CD4-positive, alpha-beta memory T cell (primary cell): ENCODE data around the gene EXOC6B. TPM values are rescaled to one million over a fixed set of nuclear protein-coding genes. Genes with fewer than 3 reads are reported as not detected.

Experiments
- CTCF ChIA-PET: fragments of 350-600 bp; sonication (Branson Sonifier 250); formaldehyde crosslinking; loops from one replicate; lab custom pipeline; 2021; ENCODE audit warnings: inconsistent platforms; ENCODE audit not compliant: partially characterized antibody; lab: Charles Lee
- POLR2A ChIA-PET: fragments of 350-600 bp; sonication (Branson Sonifier 250); formaldehyde crosslinking; loops from one replicate; lab custom pipeline; 2021; ENCODE audit not compliant: partially characterized antibody; lab: Charles Lee
- DNase-seq, 5 donors: peaks; one replicate each; pipeline versions ENCODE4 v3.0.0 to v3.0.0-alpha.2; 2020 to 2022; ENCODE audit warnings: mixed read lengths in 1 of 5
- H3K27ac ChIP-seq: one replicate; pipeline ENCODE4 v1.7.0; 2013; ENCODE audit warnings: low read depth, low read length
- H3K27me3 ChIP-seq: 2 replicates; pipeline ENCODE4 v1.7.0; 2013; ENCODE audit warnings: mild to moderate bottlenecking, low read length, moderate library complexity; ENCODE audit not compliant: insufficient read depth
- H3K36me3 ChIP-seq: 2 replicates; pipeline ENCODE4 v1.7.0; 2013; ENCODE audit warnings: mild to moderate bottlenecking, low read length, moderate library complexity; ENCODE audit not compliant: insufficient read depth
- H3K4me1 ChIP-seq: 2 replicates; pipeline ENCODE4 v1.7.0; 2013; ENCODE audit warnings: mild to moderate bottlenecking, low read length, moderate library complexity; ENCODE audit not compliant: insufficient read depth
- H3K4me3 ChIP-seq, 2 donors: one replicate each; pipeline ENCODE4 v1.7.0; 2013; ENCODE audit warnings: low read length in 2 of 2, mild to moderate bottlenecking in 1 of 2
- H3K9me3 ChIP-seq, 2 donors: one replicate each; pipeline ENCODE4 v1.7.0; 2013; ENCODE audit warnings: low read length in 2 of 2, control low read depth in 1 of 2; ENCODE audit not compliant: control insufficient read depth in 1 of 2
- H3K27ac Mint-ChIP-seq, 7 donors: one replicate each; pipeline ENCODE4 v1.8.0; 2020 to 2021; ENCODE audit warnings: mixed read lengths in 7 of 7, mild to moderate bottlenecking in 6 of 7, inconsistent platforms in 3 of 7, moderate library complexity in 3 of 7
- H3K27me3 Mint-ChIP-seq, 2 donors: one replicate each; pipeline ENCODE4 v1.8.0; 2020 to 2021; ENCODE audit warnings: mixed read lengths in 2 of 2
- H3K36me3 Mint-ChIP-seq, 2 donors: one replicate each; pipeline ENCODE4 v1.8.0; 2020 to 2021; ENCODE audit warnings: mixed read lengths in 2 of 2, inconsistent platforms in 1 of 2, mild to moderate bottlenecking in 1 of 2
- H3K4me1 Mint-ChIP-seq, 4 donors: one replicate each; pipeline ENCODE4 v1.8.0; 2020 to 2021; ENCODE audit warnings: mixed read lengths in 4 of 4, mild to moderate bottlenecking in 1 of 4
- H3K4me3 Mint-ChIP-seq, 8 donors: one replicate each; pipeline ENCODE4 v1.8.0; 2020 to 2021; ENCODE audit warnings: mixed read lengths in 8 of 8, mild to moderate bottlenecking in 7 of 8, moderate library complexity in 6 of 8, inconsistent platforms in 3 of 8
- H3K9me3 Mint-ChIP-seq, 8 donors: one replicate each; pipeline ENCODE4 v1.8.0; 2020 to 2021; ENCODE audit warnings: mixed read lengths in 8 of 8, mild to moderate bottlenecking in 5 of 8, inconsistent platforms in 3 of 8, moderate library complexity in 1 of 8
- intact Hi-C: fragments of 100-400 bp; cut with micrococcal nuclease; formaldehyde crosslinking; loops from one replicate; pipeline ENCODE4 v1.15.1; 2023
- polyA plus RNA-seq, 2 donors: library from polyadenylated mRNA; unstranded; fragments of 300-500 nt; fragmentation: Illumina TruSeq; gene quantifications; one replicate each; pipeline ENCODE4 v1.2.3, GENCODE V29; 2021
- total RNA-seq, 2 experiments: library from RNA; stranded (reverse); gene quantifications; one replicate each; pipeline ENCODE4 v1.2.3, GENCODE V29; 2021

The EXOC6B gene
- total and polyA plus RNA-seq, 4 experiments from 2014 or later = 1.3 to 19.8 (median 10.7) TPM

- Mint-ChIP-seq H3K27ac (peak overlapping the region in 1 of 7 donors; percentile 7), H3K27me3 (no peaks in the 10 kb centered on the region), H3K9me3 (peaks cover 0 to 22% (median 14%) of the 10 kb centered on the region in 8 donors), H3K4me1 (peaks cover 5 to 24% (median 10%) of the 10 kb centered on the region in 4 donors), H3K36me3 (peaks cover 18 to 29% of the 10 kb centered on the region in 2 donors), H3K4me3 (no peak overlapping the region)
- no peaks in the 10 kb centered on the region for H3K9me3 ChIP-seq
- POLR2A ChIA-PET = no interaction called here
- H3K27ac ChIP-seq = no peak overlapping the region
- no peak overlapping the region for H3K4me3 ChIP-seq
- intact Hi-C loops = no loop called here
- peaks cover 3% of the 10 kb centered on the region for H3K4me1 ChIP-seq
- no peaks in the 10 kb centered on the region for H3K27me3 ChIP-seq
- no peaks in the 10 kb centered on the region for H3K36me3 ChIP-seq
- no peak for DNase-seq
- CTCF ChIA-PET = no interaction called here
Measured at GRCh38 chr2:72809095-72809494, 16.7 kb downstream of the EXOC6B start.

DNA sequence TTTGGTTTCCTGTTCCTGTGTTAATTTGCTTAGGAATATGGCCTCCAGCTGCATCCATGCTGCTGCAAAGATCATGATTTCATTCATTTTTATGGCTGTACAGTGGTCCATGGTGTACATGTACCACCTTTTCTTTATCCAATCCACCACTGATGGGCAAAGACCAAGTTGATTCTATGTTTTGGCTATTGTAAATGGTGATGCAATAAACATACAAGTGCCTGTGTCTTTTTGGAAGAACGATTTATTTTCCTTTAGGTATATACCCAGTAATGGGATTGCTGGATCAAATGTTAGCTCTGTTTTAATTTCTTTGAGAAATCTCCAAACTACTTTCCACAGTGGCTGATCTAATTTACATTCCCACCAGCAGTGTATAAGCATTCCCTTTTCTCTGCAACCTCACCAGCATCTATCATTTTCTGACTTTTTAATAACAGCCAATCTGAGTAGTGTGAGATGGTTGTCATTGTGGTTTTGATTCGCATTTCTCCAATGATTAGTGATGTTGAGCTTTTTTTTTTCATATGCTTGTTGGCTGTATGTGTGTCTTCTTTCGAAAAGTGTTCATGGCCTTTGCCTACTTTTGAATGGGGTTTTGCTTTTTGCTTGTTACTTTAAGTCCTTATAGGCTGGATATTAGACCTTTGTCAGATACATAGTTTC is 19.4 kb downstream of the EXOC6B start:
- DNase-seq = no peak
- Histone ChIP-seq H3K36me3 (no peaks in the 10 kb centered on the region), H3K27me3 (no peaks in the 10 kb centered on the region), H3K27ac (no peak overlapping the region), H3K4me1 (no peaks in the 10 kb centered on the region), H3K9me3 (no peaks in the 10 kb centered on the region), H3K4me3 (no peak overlapping the region)
- Mint-ChIP-seq H3K27ac (no peak overlapping the region), H3K27me3 (no peaks in the 10 kb centered on the region), H3K36me3 (peaks cover 18 to 29% of the 10 kb centered on the region in 2 donors), H3K9me3 (peaks cover 0 to 22% (median 14%) of the 10 kb centered on the region in 8 donors), H3K4me1 (peaks cover 0 to 18% (median under 1%) of the 10 kb centered on the region in 4 donors), H3K4me3 (no peak overlapping the region)
- ChIA-PET CTCF (no interaction called here), POLR2A (no interaction called here)
- intact Hi-C loops = no loop called here

- no peaks in the 10 kb centered on the region for H3K27me3 Mint-ChIP-seq
- no peak overlapping the region for H3K27ac Mint-ChIP-seq
- intact Hi-C loops = no loop called here
- Histone ChIP-seq H3K27me3 (no peaks in the 10 kb centered on the region), H3K4me1 (no peaks in the 10 kb centered on the region), H3K9me3 (no peaks in the 10 kb centered on the region), H3K36me3 (no peaks in the 10 kb centered on the region), H3K4me3 (no peak overlapping the region), H3K27ac (no peak overlapping the region)
- CTCF ChIA-PET = interaction anchor here (1.1 kb wide), 1 partner anchor 10 kb away, joined by 3 read pairs; no protein-coding TSS in a partner anchor
- POLR2A ChIA-PET = interaction anchor here (0.9 kb wide), 1 partner anchor 10 kb away, joined by 5 read pairs; no protein-coding TSS in a partner anchor
- DNase-seq = no peak
- peaks cover 0 to 8% (median 4%) of the 10 kb centered on the region in 8 donors for H3K9me3 Mint-ChIP-seq
- H3K36me3 Mint-ChIP-seq = peaks cover 6 to 11% of the 10 kb centered on the region in 2 donors
- H3K4me1 Mint-ChIP-seq = peaks cover 0 to 6% (median 0%) of the 10 kb centered on the region in 4 donors
- H3K4me3 Mint-ChIP-seq = no peak overlapping the region
Measured at GRCh38 chr2:72803626-72804320, 22.1 kb downstream of the EXOC6B start.

- ChIA-PET POLR2A (interaction anchor here (0.9 kb wide), 1 partner anchor 9 kb away, joined by 5 read pairs; no protein-coding TSS in a partner anchor), CTCF (interaction anchor here (1.1 kb wide), 1 partner anchor 9 kb away, joined by 3 read pairs; no protein-coding TSS in a partner anchor)
- no peaks in the 10 kb centered on the region for H3K9me3 ChIP-seq
- no peaks in the 10 kb centered on the region for H3K27me3 ChIP-seq
- intact Hi-C loops = no loop called here
- H3K4me1 ChIP-seq = no peaks in the 10 kb centered on the region
- Mint-ChIP-seq H3K36me3 (peaks cover 5 to 7% of the 10 kb centered on the region in 2 donors), H3K4me3 (no peak overlapping the region), H3K4me1 (peaks cover 0 to 6% (median 0%) of the 10 kb centered on the region in 4 donors), H3K27me3 (no peaks in the 10 kb centered on the region), H3K9me3 (peaks cover 0 to 5% (median 2%) of the 10 kb centered on the region in 8 donors), H3K27ac (no peak overlapping the region)
- H3K27ac ChIP-seq = no peak overlapping the region
- no peak for DNase-seq
- no peaks in the 10 kb centered on the region for H3K36me3 ChIP-seq
- H3K4me3 ChIP-seq = no peak overlapping the region
Measured at GRCh38 chr2:72803151-72803550, 22.7 kb downstream of the EXOC6B start.

DNA sequence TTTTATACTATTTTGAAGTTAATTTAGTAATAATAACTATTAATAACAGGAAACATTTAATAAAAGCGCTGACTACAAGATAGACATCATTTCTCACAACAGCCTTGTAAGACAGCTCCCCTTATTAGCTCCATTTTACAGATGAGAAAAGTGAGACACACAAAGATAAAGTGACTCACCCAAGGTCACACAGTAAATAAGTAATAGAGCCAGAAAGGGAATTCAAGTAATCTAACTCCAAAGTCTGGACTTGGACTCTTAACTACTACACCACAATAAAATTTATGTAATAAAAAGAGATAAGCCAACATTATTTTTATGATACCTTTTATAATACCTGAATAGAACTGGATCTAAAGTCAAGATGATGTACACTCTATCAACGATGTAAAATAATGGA is 25.3 kb downstream of the EXOC6B start:
- no peaks in the 10 kb centered on the region for H3K36me3 ChIP-seq
- H3K27me3 ChIP-seq = no peaks in the 10 kb centered on the region
- no peak overlapping the region for H3K4me3 Mint-ChIP-seq
- H3K9me3 ChIP-seq = no peaks in the 10 kb centered on the region
- CTCF ChIA-PET = no interaction called here
- no peaks in the 10 kb centered on the region for H3K27me3 Mint-ChIP-seq
- intact Hi-C loops = no loop called here
- H3K9me3 Mint-ChIP-seq = no peaks in the 10 kb centered on the region
- no peak overlapping the region for H3K4me3 ChIP-seq
- no peak overlapping the region for H3K27ac ChIP-seq
- peaks cover 0 to 7% (median 3%) of the 10 kb centered on the region in 4 donors for H3K4me1 Mint-ChIP-seq
- H3K4me1 ChIP-seq = no peaks in the 10 kb centered on the region
- POLR2A ChIA-PET = no interaction called here
- no peak for DNase-seq
- H3K36me3 Mint-ChIP-seq = peaks cover 0 to 4% of the 10 kb centered on the region in 2 donors
- no peak overlapping the region for H3K27ac Mint-ChIP-seq

DNA sequence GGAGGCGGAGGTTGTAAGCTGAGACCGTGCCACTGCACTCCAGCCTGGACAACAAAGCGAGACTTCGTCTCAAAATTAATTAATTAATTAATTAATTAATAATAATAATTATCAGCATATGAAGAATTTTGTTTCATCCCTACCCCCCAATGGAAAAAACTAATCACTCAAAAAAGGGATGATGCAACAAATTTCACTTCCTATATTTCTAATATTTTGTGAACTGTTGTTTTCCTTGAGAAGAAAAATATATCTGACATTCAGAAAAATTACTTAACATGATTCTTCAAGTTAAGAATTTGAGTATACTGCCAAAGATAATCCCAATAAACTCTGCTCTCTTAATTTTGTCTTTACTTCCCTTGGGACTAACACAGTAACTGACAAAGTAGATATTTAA is 28.1 kb downstream of the EXOC6B start:
- Histone ChIP-seq H3K27me3 (no peaks in the 10 kb centered on the region), H3K9me3 (no peaks in the 10 kb centered on the region), H3K4me3 (no peak overlapping the region), H3K36me3 (no peaks in the 10 kb centered on the region), H3K4me1 (peaks cover 9% of the 10 kb centered on the region), H3K27ac (no peak overlapping the region)
- H3K27ac Mint-ChIP-seq = no peak overlapping the region
- H3K4me1 Mint-ChIP-seq = peaks cover 10 to 25% (median 16%) of the 10 kb centered on the region in 4 donors
- intact Hi-C loops = no loop called here
- H3K36me3 Mint-ChIP-seq = peaks cover 0 to 9% of the 10 kb centered on the region in 2 donors
- no peaks in the 10 kb centered on the region for H3K27me3 Mint-ChIP-seq
- CTCF ChIA-PET = no interaction called here
- no peak for DNase-seq
- no peaks in the 10 kb centered on the region for H3K9me3 Mint-ChIP-seq
- H3K4me3 Mint-ChIP-seq = no peak overlapping the region
- POLR2A ChIA-PET = no interaction called here

- CTCF ChIA-PET = interaction anchor here (1.1 kb wide), 1 partner anchor 91 kb away, joined by 3 read pairs; no protein-coding TSS in a partner anchor
- peak overlapping the region in 2 of 7 donors; percentile 7 to 36 for H3K27ac Mint-ChIP-seq
- intact Hi-C loops = no loop called here
Measured at GRCh38 chr2:72796766-72797165, 29.1 kb downstream of the EXOC6B start.

More at GRCh38 chr2:72796766-72797165, 29.1 kb downstream of the EXOC6B start:
- Mint-ChIP-seq H3K4me1 (peaks cover 10 to 25% (median 16%) of the 10 kb centered on the region in 4 donors), H3K9me3 (no peaks in the 10 kb centered on the region), H3K36me3 (peaks cover 0 to 9% of the 10 kb centered on the region in 2 donors), H3K27me3 (no peaks in the 10 kb centered on the region), H3K4me3 (peak overlapping the region in 1 of 8 donors; percentile 64)
- peaks cover 9% of the 10 kb centered on the region for H3K4me1 ChIP-seq
- no peak overlapping the region for H3K4me3 ChIP-seq
- no peaks in the 10 kb centered on the region for H3K27me3 ChIP-seq
- no peak for DNase-seq
- POLR2A ChIA-PET = no interaction called here
- no peaks in the 10 kb centered on the region for H3K9me3 ChIP-seq
- H3K36me3 ChIP-seq = no peaks in the 10 kb centered on the region
- no peak overlapping the region for H3K27ac ChIP-seq
